Ascending aorta (tissue), 2 donors: Measurements from ENCODE around the gene SLC45A1. TPM values are rescaled to one million over a fixed set of nuclear protein-coding genes. Genes with fewer than 3 reads are reported as not detected.

Experiments
- DNase-seq, 2 donors: peaks; one replicate each; pipeline ENCODE4 v3.0.0-alpha.2; 2019; ENCODE audit warnings: low spot score in 2 of 2
- H3K27ac ChIP-seq, 2 donors: fragments of 200-600 bp; sonication (generic); one replicate each; pipeline ENCODE4 v1.5.1; 2016 to 2017; ENCODE audit warnings: mild to moderate bottlenecking in 1 of 2
- H3K27me3 ChIP-seq: fragments of 200-600 bp; sonication (generic); one replicate; pipeline ENCODE4 v1.5.1; 2017
- H3K36me3 ChIP-seq, 2 donors: fragments of 200-600 bp; sonication (generic); one replicate each; pipeline ENCODE4 v1.5.1; 2016
- H3K4me1 ChIP-seq, 2 donors: fragments of 200-600 bp; sonication (generic); one replicate each; pipeline ENCODE4 v1.5.1; 2016 to 2017; ENCODE audit warnings: mild to moderate bottlenecking in 1 of 2
- H3K4me3 ChIP-seq, 2 donors: fragments of 200-600 bp; sonication (generic); one replicate each; pipeline ENCODE4 v1.5.1; 2016 to 2017; ENCODE audit warnings: mild to moderate bottlenecking in 1 of 2
- H3K9me3 ChIP-seq, 2 donors: fragments of 200-600 bp; sonication (generic); one replicate each; pipeline ENCODE4 v1.5.1; 2016
- intact Hi-C: fragments of 100-400 bp; cut with DNase I; formaldehyde crosslinking; loops from one replicate; pipeline ENCODE4 v1.15.1; 2023
- total RNA-seq: library from RNA; depleted of rRNA; stranded (reverse); fragments of >200 nt; gene quantifications from one replicate; pipeline ENCODE4 v1.1.0, GENCODE V29; 2016
- TF ChIP-seq, protein P1 (sequence below), 3 experiments: fragments of 200-600 bp in 2 of 3; fragments of 450-650 bp in 1 of 3; sonication (generic) in 2 of 3; IDR thresholded peaks; one replicate each; pipeline ENCODE4 v1.5.1; 2016 to 2019; ENCODE audit warnings: antibody characterized with exemption in 3 of 3, mild to moderate bottlenecking in 1 of 3, moderate library complexity in 1 of 3

Gene SLC45A1
- total RNA-seq, 1 donor from 2014 or later: 3.2 TPM

DNA sequence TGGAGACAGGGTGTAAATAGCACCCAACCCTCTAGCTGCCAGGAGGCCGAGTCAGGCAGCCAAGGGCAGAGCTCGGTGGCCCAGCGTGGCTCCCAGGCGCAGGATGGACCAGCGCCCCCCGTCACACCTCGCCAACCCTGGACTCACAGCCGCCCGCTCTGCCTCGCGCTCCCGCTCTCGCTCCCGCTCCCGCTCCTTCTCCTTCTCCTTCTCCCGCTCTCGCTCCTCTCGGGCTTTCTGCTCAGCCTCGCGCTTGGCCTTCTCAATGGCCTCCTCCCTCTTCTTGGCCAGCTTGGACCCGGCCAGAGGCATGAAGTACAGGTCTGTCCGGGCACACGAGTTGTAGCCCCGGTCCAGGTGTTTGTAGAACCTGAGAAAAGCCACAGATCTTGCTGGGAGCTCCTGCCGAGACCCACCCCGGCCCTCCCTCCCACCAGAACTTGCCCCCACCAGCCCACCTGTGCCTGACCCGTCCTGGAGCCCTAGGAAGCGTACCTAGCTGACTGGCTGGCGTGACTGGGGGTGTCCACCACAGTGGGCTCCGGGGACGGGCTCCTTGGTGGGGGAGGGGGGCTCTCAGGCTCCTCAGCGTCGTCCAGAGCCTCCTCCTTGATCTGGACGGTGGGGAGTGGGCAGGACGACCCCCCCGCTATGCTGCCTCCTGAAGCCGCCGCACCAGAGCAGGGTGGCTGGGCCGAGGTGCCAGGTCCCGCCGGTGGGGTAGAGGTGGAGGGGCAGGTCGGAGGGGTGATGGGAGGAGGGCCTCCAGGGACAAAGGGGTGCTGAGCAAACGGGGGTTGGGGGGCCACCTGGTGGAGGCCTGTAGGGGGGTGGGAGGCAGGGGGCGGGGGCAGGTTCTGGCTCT, 41.9 kb downstream of the SLC45A1 start:
- H3K9me3 ChIP-seq: no peaks in the 10 kb centered on the region
- intact Hi-C loops: no loop called here
- H3K27me3 ChIP-seq: no peaks in the 10 kb centered on the region
- H3K27ac ChIP-seq: peak overlapping the region in 1 of 2 donors; percentile 24
- H3K4me1 ChIP-seq: peaks cover 0 to 20% of the 10 kb centered on the region in 2 donors
- peaks cover 98% of the 10 kb centered on the region in 2 donors for H3K36me3 ChIP-seq
- no peak for DNase-seq
- TF ChIP-seq, protein P1, sequence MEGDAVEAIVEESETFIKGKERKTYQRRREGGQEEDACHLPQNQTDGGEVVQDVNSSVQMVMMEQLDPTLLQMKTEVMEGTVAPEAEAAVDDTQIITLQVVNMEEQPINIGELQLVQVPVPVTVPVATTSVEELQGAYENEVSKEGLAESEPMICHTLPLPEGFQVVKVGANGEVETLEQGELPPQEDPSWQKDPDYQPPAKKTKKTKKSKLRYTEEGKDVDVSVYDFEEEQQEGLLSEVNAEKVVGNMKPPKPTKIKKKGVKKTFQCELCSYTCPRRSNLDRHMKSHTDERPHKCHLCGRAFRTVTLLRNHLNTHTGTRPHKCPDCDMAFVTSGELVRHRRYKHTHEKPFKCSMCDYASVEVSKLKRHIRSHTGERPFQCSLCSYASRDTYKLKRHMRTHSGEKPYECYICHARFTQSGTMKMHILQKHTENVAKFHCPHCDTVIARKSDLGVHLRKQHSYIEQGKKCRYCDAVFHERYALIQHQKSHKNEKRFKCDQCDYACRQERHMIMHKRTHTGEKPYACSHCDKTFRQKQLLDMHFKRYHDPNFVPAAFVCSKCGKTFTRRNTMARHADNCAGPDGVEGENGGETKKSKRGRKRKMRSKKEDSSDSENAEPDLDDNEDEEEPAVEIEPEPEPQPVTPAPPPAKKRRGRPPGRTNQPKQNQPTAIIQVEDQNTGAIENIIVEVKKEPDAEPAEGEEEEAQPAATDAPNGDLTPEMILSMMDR (IDR thresholded peaks at IDR 0.05): no peak
- H3K4me3 ChIP-seq: no peak overlapping the region

DNA sequence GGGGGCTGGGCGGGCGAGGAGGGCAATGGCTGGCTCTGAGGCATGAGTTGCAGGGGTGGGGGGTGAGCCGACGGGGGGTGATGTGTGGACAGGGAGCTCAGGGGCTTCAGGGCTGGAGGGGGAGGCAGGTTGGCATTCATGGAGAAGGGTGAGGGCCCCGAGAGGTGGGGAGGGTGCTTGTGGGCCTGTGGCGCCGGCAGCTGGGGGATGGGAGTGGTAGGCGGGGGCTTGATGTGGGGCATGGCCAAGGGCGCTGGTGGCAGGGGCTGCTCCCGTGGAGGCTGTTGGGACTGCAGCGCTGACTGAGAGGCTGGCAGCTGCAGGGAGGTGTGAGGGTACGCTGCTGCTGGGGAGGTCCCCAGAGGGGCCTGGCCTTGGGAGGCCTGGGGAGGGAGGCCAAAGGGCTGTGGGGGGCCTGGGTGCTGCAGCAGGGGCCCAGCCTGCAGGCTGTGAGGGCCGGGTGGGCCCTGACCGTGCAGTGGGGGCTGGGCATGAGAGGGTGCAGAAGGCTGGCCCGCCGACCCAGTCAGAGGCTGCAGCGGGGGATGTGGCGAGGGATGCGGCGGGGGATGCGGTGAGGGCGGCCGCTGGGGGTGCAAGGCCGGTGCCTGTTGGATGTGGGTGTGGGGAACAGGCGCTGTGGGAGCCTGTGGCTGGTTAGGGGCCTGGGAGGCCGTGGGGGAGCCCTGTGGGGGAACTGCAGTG, 42.7 kb downstream of the SLC45A1 start:
- H3K27me3 ChIP-seq: no peaks in the 10 kb centered on the region
- no peak for DNase-seq
- H3K9me3 ChIP-seq: no peaks in the 10 kb centered on the region
- intact Hi-C loops: no loop called here
- peak overlapping the region in 1 of 2 donors; percentile 24 for H3K27ac ChIP-seq
- peaks cover 96 to 98% of the 10 kb centered on the region in 2 donors for H3K36me3 ChIP-seq
- TF ChIP-seq, protein P1 (IDR thresholded peaks at IDR 0.05): no peak
- peaks cover 0 to 24% of the 10 kb centered on the region in 2 donors for H3K4me1 ChIP-seq
- no peak overlapping the region for H3K4me3 ChIP-seq

DNA sequence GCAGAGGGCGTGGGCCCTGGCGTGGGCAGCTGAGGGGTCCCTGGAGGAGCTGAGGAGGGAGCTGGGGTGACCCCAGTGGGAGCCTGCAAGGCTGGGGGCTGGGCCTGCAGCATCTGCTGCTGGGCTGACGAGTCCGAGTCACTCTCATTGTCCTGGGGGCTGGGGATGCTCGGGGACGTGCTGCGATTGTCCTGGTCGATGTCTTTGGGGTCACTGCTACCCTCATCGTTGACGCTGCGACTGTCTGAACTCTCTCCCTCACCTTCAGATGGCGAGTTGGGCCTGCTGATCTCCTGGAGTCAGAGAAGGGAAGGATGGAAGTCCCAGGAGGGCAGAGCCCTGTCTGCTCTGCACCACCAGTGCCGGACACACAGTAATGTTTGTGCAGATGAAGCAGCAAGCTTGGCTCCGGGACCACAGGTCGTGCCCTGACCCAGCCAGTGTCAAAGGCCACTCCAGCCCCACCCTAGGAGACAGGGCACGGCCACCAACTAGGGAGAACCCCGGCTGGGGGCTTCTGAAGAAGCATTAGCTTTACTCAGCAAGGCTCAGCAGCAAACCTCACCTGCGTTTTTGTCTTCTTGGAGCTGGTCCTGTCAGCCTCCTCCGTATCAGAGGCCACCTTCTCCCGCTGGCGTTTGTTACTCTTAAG, 43.4 kb downstream of the SLC45A1 start:
- Histone ChIP-seq H3K4me1 (peaks cover 0 to 28% of the 10 kb centered on the region in 2 donors), H3K36me3 (peaks cover 94 to 98% of the 10 kb centered on the region in 2 donors), H3K27ac (no peak overlapping the region), H3K4me3 (no peak overlapping the region), H3K27me3 (no peaks in the 10 kb centered on the region), H3K9me3 (no peaks in the 10 kb centered on the region)
- no peak for DNase-seq
- TF ChIP-seq, protein P1 (IDR thresholded peaks at IDR 0.05): no peak
- intact Hi-C loops: no loop called here

DNA sequence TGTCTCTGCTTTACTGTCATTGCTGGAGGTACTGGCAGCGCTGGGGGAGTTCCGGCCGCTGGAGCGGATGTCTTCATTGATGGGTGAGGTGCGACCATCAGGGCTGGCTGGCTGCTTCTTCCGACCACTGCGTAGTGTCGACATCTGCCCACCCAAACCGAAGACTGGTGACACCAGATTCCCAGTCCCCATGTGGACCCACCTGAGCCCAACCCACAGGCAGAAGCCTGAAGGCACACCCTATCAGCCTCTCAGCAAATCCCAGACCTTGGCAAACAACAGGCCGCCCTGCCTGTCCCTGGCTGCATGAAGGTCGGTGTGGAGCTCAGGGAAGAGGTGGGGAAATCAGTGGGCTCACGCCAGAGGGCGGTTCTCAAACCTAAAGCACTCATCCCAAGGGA, 44.8 kb downstream of the SLC45A1 start:
- H3K36me3 ChIP-seq: peaks cover 81 to 85% of the 10 kb centered on the region in 2 donors
- intact Hi-C loops: no loop called here
- TF ChIP-seq, protein P1 (IDR thresholded peaks at IDR 0.05): no peak
- H3K4me1 ChIP-seq: peaks cover 6 to 29% of the 10 kb centered on the region in 2 donors
- H3K27me3 ChIP-seq: no peaks in the 10 kb centered on the region
- no peak for DNase-seq
- H3K4me3 ChIP-seq: no peak overlapping the region
- H3K27ac ChIP-seq: peak overlapping the region in 1 of 2 donors; percentile 23
- H3K9me3 ChIP-seq: no peaks in the 10 kb centered on the region

DNA sequence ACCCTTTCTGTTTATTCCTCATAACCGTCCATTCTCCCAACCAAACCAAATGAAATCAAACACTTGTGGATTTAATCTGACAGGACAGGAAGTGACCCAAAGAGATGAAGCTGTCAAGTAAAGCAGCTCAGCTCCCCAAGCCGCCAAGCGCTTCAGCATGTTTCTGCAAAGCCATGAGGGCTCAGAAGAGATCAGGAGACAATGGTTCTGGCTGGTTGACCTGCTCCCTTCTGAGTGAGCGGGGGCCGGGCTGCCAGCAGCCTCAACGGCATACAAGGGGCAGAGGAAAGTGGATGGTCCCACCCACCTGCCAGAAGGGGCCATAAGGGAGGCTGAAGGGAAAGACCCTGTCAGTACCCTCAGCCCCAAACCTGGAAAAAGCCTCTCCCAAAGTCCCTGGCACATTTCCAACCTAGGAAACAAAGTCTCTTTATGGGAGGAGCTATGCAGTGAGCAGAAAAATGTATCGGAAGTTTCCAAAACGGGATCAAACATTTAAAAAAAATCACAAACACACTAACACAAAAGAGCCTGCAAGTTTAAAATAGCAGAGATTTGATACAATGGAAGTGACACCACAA, 45.4 kb downstream of the SLC45A1 start:
- TF ChIP-seq, protein P1 (IDR thresholded peaks at IDR 0.05): no peak
- Histone ChIP-seq H3K36me3 (peaks cover 75 to 79% of the 10 kb centered on the region in 2 donors), H3K4me1 (peaks cover 10 to 34% of the 10 kb centered on the region in 2 donors), H3K9me3 (no peaks in the 10 kb centered on the region), H3K27ac (peak overlapping the region; percentile 19 to 23), H3K4me3 (no peak overlapping the region), H3K27me3 (no peaks in the 10 kb centered on the region)
- peak in 1 of 2 donors; percentile 64 for DNase-seq
- intact Hi-C loops: no loop called here
